Islet precursor cell (in vitro differentiated cells): Measurements from ENCODE around the gene KIF18B.

ENCODE experiments used
- DNase-seq: peaks from one replicate; pipeline ENCODE4 v3.0.0-alpha.2; 2018

Gene KIF18B

GRCh38 chr17:44933824-44934744, 13.5 kb downstream of the KIF18B start:
- DNase-seq: no peak

GRCh38 chr17:44932787-44933097, 14.8 kb downstream of the KIF18B start:
- no peak for DNase-seq

GRCh38 chr17:44932096-44932786, 15.3 kb downstream of the KIF18B start:
- DNase-seq: no peak

DNA sequence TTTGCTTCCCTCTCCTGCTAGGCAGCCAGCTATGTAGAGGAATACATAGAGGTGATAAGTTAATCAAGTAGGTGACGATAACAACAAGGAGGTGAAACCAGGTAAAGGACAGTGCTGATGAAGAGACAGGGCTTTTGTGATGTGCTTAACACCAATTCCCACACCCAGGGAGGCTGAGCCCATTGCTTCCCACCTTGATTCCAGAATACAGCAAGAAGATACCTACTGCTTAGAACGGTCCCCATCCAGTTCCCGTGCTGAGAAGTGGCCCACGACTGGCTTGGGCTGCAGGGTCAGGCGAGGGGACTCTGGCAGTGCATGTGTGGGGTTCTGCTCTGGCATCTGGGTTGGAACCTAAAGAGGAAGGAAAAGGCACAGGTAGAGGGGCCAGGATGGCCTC, 16.2 kb downstream of the KIF18B start:
- DNase-seq: no peak

DNA sequence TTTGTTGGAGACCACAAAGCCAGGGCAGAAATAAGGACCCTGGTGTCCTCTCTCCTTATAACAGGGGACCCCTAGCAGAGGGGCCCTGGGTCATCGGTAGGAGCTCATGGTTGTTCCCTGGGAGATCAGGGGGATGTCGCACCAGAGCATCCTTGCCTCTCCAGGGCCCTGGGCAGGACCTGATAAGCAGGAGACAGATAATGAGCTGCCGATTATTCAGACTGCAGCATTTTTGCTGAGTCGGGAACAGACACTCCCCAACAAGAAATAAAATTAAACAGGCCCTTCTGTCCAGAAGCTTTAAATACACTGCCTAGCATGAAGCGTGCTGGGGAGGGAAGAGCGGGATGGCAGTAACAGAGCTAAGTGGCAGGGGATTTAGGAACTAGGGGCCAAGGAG, 16.9 kb downstream of the KIF18B start:
- peak; percentile 18 for DNase-seq

DNA sequence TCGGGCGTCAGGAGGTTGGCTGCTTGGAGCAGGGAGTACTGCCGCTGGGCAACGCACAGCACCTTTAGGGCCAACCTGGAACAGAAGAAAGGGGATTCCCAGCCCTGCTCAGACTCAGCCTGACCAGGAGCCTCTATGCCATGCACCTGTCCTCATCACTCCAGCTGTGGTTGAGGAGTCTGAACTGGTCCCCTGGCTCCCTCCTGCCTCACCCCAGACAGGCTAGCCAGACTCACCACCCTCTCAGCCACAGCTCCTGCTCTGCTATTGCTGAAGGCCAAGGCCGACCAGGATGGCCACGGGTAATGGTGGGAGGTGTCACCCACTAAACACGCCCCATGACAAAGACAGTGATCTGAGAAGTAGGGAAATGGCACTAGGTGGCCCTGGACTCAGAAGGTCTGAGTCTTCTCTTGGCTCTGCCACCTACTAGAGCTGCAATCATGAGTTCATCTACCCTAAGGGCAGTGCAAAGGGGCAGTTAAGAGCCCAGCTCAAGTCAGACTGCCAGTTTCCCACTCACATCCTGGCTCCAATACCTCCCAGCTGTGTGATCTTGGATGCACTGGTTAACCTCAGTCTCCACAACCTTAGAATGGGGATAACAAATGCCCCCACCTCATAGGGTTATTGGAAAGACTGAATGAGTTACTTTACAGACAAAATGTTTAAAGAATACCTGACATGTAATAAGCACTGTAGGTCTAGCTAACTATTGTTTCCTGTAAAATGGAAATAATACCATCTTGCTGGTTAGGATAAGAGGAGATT, 18.4 kb downstream of the KIF18B start:
- DNase-seq: no peak

GRCh38 chr17:44928136-44928535, 19.4 kb downstream of the KIF18B start:
- DNase-seq: no peak

GRCh38 chr17:44927696-44928095, 19.9 kb downstream of the KIF18B start:
- DNase-seq: no peak

DNA sequence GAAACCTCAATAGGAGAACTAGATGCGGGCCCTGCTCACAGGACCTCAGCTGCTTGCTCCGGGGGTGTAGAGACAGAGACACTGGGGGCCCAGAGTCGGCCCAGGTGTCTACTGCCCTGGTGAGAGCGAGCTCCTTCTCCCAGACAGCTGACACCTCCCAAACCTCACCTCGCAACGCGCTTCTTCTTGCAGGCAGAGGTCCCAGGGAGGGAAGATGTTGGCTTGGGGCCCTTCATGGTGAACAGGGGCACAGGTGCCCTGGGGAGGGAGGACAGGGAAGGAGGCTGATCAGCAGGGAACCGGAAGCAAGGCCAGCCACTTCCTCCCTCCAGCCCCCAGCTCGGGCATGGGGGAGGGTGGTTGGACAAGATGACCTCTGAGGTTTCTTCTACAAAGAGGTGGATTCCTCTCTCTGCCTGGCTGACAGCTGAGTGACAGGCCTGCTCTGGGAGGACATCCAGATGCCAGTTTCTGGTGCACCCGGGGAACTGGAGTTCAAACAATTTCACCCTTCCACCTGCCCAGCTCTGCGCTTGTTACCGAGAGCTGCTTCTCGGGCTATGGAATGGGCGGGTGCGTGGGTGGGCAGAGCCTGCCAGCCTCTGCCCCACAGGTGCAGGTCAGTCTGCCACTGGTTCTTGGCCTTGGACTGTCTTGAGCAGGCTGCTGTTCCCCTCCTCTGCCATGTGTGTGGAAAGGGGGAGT, 20.6 kb downstream of the KIF18B start:
- no peak for DNase-seq

DNA sequence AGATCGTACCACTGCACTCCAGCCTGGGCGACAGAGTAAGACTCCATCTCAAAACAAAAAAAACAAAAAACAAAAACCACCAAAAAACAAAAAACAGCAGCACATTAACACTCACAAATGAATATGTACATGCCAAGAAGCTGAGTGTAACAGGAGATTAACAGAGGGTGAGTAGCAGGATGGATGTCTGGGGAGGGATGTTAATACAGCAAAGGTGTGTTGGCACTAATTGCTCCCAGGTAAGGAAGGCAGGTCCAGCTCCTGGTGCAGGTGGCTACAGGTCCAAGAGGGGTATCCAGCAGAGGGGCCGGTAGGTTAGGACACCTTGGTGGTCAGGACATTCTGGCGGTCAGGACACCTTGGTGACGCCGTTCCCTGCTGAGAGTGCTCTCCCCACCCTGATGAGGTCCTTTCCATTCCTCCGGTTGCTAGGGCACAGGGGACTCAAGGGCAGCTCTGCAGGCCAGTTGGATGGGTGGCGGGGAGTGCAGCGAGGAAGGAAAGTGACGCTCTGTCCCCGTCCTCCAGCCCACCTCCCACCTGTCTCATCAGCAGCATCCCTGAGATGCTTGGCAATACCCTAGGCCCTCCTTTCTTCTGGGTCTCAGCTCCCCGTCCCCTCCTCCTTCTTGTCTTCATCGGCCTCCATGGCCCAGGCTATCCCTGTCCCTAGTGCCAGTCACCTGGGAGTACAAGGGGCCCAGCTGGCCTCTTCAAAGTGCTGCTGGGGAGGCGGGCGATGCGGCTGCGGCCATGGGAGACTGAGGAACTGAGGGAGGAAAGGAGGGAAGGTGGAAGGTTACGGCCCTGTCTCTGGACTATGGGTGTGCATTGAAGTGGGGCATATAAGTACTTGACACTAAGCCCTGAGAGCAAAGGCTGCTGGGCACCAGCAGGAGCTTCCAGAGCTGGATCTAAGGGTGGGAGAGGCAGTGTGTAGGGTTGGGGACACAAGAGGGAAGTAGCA, 21.6 kb downstream of the KIF18B start:
- DNase-seq: no peak

DNA sequence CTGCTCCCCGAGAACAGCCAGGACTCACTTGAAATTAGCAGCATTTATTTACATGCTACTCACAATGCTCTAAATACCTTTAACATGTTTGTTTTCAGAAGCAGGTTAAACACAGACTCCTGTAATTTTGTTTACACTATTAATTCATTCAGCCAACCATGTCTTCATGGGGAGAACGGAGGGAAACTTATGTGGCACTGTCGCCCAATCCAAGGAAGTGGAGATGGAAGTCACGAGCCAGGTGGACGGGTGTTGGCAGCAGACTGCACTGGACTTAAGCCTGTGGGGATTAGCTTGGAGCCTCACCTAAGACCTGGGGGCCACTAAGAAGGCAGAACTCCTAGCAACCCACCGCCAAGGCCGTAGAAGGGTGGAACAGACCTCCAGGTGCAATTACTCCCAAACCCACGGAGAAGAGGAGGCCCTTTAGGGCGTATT, 23.4 kb downstream of the KIF18B start:
- DNase-seq: no peak

DNA sequence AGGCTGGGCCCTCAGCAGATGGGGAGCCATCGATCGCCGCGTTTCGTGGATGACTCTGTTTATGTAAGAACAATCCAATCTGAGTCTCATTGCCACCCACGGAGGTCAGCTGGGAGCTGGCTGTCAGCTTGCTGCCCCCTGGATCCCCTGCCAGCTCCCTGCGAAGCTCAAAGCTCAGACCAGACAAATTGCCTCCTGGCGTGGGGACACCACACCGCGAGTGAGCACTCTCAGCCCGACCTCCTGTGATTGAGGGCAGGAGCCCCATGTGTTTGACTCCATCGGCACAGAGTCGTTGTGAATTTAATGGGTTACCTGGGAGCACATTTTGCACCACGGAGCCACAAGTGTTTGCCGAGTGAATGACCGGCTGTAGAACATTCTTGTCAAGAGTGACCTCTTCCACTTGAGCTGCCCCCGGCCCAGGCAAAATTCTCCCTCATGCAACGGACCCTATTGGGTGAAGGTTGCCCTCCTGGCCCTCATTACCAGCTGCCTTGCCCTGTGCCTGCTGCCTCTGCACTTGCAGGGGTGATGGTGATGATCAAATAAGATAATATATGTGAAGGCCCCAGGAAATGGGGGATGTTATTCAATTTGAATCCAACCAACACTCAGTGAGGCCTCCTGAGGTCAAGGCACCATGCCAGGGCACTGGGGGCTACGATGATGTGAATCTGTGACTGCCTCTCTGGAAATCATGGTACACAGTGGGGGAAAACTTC, 24.7 kb downstream of the KIF18B start:
- DNase-seq: no peak

DNA sequence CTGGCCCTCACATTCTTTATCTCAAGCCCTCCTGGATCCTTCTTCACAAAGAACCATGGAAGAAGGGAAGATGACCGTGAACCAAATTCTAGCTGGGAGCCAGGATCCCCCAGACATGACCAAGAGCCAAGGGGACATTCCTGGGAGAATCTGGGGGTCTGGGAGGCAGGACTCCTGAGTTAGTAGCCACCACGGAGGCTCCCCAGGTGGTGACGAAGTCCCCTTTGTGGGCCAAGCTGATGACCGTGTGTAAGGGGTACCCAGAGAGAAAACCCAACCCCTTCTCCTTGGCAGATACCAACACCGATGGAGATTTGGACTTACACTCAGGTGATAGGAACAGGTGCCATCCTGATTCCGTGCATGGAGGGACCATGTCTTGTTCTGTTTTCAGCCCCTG, 25.4 kb downstream of the KIF18B start:
- DNase-seq: peak; percentile 34

GRCh38 chr17:44921122-44921882, 26.3 kb downstream of the KIF18B start:
- peak; percentile 90 for DNase-seq

DNA sequence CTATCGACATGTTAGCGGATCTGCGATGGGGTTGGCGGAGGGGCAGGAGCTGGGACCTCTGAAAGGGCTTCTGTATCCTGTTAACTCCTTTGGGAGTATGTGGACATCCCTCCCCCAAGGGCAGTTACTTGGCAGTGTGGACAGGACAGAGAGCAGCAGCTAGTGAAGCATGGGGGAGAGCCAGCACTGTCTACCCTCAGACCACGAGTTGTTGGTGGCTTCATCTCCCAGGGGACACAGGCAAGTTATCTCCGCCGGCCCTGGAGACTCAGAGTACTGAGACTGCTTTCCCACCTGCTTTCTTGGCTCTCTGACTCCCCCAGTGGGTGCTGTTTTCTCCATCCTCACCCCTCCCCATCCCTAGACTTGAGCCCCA, 27.0 kb downstream of the KIF18B start:
- DNase-seq: peak; percentile 50

GRCh38 chr17:44919885-44920564, 27.5 kb downstream of the KIF18B start:
- peak; percentile 95 for DNase-seq

GRCh38 chr17:44919411-44919810, 28.2 kb downstream of the KIF18B start:
- DNase-seq: no peak

- DNase-seq: no peak
These were observed 29.6 kb downstream of the KIF18B start for GRCh38 chr17:44918006-44918405.

- peak; percentile 37 for DNase-seq
These were observed 30.1 kb downstream of the KIF18B start for GRCh38 chr17:44917456-44917855.
